GM18526 (cell line): ENCODE data around the gene SOAT2.

Source experiments
- POLR2A ChIP-seq: IDR thresholded peaks from 3 replicates; pipeline ENCODE4 v1.6.1; 2011; ENCODE audit not compliant: insufficient read length; ENCODE audit errors: extremely low read depth

SOAT2 gene

DNA sequence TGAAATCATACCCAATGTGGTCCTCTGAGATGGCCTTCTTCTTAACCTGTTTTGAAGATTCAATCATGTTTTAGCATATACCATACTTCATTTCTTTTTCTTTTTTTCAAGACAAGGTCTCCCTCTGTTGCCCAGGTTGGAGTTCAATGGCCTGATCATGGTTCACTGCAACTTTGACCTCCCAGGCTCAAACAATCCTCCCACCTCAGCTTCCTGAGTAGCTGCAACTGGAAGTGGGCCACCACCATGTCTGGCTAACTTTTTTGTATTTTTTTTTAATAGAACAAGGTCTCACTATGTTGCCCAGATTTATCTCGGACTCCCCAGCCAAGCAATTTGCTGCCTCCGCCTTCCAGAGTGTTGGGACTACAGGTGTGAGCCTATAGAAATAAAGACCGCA is 30.4 kb downstream of the SOAT2 start:
- TF ChIP-seq POLR2A: no peak

GRCh38 chr12:53143355-53143754 is 40.1 kb downstream of the SOAT2 start:
- TF ChIP-seq POLR2A: no peak

GRCh38 chr12:53145383-53146260 is 42.3 kb downstream of the SOAT2 start:
- no peak for TF ChIP-seq POLR2A

- no peak for TF ChIP-seq POLR2A
Observed at GRCh38 chr12:53147181-53147580, 43.9 kb downstream of the SOAT2 start.

DNA sequence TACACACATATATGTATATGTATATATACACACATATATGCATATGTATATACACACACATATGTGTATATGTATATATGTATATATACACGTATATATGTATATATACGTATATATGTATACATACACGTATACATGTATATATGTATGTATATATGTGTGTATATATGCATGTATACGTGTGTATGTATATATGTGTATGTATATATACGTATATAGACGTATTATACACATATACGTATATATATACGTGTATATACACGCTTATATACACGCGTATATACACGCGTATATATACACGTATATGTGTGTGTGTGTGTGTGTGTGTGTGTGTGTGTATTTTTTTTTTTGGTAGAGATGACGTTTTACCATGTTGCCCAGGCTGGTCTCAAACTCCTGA is 44.4 kb downstream of the SOAT2 start:
- no peak for TF ChIP-seq POLR2A

GRCh38 chr12:53151039-53151438 is 47.8 kb downstream of the SOAT2 start:
- no peak for TF ChIP-seq POLR2A

- no peak for TF ChIP-seq POLR2A
Observed at GRCh38 chr12:53152390-53152789, 49.1 kb downstream of the SOAT2 start.

- no peak for TF ChIP-seq POLR2A
Observed at GRCh38 chr12:53159195-53159839, 56.0 kb downstream of the SOAT2 start.

DNA sequence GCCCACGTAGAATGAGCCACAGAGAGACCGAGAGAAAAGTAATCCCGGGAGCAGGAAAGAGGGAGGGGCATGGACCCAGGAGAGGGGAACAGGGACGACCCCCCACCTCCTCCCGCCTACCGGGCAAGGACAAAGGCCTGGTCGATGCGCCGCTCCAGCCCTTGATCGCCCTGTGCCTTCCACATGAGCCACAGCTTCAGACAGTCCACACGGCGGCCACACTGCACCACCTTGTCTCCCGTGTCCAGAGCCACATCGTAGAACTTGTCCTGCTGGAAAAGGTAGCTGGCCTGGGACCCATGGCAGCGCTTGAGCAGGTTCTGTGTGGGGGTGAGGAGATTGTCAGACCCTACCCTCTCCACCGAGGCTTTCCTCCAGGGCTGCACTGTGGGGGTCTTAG is 56.7 kb downstream of the SOAT2 start:
- TF ChIP-seq POLR2A: no peak

DNA sequence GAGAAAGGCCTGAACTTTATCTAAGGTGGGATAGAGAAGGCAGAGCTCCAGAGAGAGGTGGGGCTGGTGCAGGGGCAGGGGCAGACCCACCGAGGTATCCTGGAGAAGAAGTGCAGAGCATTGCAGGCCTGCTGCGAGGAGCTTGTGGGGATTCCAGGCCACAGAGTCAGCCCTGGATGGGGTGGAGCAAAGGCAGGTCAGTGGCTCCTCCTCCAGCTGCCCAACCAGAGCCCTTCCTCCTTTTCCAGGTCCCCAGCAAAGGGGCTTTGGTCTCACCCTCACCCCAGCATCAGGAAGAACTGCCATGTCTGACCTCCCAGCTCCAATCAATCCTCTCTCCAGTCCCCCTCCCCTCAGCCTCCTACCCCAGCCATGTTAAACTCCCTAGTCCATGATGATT is 57.4 kb downstream of the SOAT2 start:
- TF ChIP-seq POLR2A: no peak

DNA sequence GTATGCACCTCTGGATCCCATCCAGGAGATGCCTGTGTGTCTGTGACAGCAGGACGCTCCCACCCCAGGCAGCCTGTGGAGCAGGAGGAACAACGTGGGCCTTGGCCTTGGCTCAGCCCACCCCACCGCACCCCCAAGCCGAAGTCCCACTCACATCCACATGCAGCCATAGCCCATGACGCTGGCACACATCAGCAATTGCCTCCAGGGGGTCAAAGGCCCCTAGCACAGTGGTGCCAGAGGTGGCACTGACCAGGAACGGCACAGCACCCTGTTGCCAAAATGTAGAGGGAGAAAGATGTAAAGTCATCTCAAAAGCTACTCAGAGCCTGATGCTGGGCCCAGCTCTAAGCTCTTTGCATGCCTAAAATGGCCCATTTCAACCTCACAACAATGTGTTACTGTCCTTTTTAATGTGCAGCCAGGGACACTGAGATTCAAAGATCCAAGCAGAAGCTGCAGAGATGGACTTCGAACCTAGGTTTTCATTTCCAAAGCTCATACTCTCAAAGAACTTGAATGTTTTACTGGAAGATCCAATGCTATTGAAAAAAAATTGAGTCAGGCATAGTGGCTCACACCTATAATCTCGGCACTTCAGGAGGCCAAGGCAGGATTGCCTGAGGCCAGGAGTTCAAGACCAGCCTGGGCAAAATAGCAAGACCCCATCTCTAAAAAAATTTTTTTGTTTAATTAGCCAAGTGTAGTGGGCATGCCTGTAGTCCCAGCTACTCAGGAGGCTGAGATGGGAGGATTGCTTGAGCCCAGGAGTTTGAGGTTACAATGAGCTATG is 58.0 kb downstream of the SOAT2 start:
- TF ChIP-seq POLR2A: no peak

DNA sequence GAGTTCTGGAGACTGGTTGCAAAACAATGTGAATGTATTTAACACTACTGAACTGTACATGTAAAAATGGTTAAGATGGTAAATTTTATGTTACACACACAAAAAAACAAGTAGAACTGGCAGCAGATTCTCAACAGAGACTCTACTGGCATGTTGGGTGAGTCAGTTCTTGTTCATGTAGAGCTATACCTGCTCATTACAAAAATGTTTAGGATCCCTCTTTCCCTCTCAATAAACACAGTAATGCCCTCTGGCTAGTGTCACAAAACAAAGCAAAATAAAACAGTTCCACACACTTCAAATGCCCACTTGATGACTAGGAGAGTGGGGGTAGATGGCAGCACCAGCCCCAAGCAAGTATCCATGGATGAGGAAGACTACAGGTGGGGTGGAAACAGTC is 63.6 kb downstream of the SOAT2 start:
- TF ChIP-seq POLR2A: no peak

DNA sequence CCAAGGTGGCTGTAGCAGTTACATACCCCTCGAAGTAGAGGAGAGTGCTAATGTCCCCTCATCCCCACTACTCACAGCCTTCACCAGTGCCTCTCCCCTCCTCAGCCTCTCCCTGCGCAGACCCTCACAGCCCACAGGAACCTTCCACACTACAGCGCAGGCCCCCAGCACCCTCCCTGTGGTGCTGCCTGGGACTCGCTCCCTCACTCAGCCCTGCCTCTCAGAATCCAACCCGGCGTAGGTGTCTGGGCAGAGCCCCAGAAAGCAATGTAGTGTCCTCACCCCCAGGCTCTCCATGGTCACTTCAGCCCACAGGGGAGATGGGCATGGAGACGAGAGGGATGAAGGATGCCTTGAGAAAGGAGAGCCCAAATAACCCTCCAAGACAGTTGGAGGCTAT is 66.4 kb downstream of the SOAT2 start:
- no peak for TF ChIP-seq POLR2A

GRCh38 chr12:53170215-53170614 is 66.9 kb downstream of the SOAT2 start:
- TF ChIP-seq POLR2A: no peak

GRCh38 chr12:53170876-53171724 is 67.8 kb downstream of the SOAT2 start:
- TF ChIP-seq POLR2A: no peak
